Vagina (tissue), 2 donors: ENCODE data around the gene DCTN5. TPM values are rescaled to one million over a fixed set of nuclear protein-coding genes. Genes with fewer than 3 reads are reported as not detected.

Experiments
- DNase-seq, 2 donors: peaks; one replicate each; pipeline ENCODE4 v3.0.0-alpha.2; 2017; ENCODE audit errors: extremely low spot score in 2 of 2
- H3K27ac ChIP-seq: fragments of 200-600 bp; sonication (generic); one replicate; pipeline ENCODE4 v1.5.1; 2019
- H3K27me3 ChIP-seq: fragments of 200-600 bp; sonication (generic); one replicate; pipeline ENCODE4 v1.5.1; 2019
- H3K36me3 ChIP-seq, 2 donors: fragments of 200-600 bp; sonication (generic); one replicate each; pipeline ENCODE4 v1.5.1; 2017 to 2019
- H3K4me1 ChIP-seq: fragments of 200-600 bp; sonication (generic); one replicate; pipeline ENCODE4 v1.5.1; 2019
- H3K4me3 ChIP-seq, 2 donors: fragments of 200-600 bp; sonication (generic); 1 replicate in 1 of 2; 2 replicates in 1 of 2; pipeline ENCODE4 v1.5.1; 2016 to 2019
- H3K9me3 ChIP-seq: fragments of 200-600 bp; sonication (generic); one replicate; pipeline ENCODE4 v1.5.1; 2019
- POLR2A ChIP-seq, 2 donors: fragments of 450-650 bp; IDR thresholded peaks; one replicate each; pipeline ENCODE4 v1.6.1; 2017; ENCODE audit warnings: antibody characterized with exemption in 2 of 2, mild to moderate bottlenecking in 2 of 2, moderate library complexity in 2 of 2
- POLR2AphosphoS5 ChIP-seq, 2 donors: sonication (generic); formaldehyde crosslinking; IDR thresholded peaks; one replicate each; pipeline ENCODE4 v1.9.0; 2017; ENCODE audit warnings: antibody characterized with exemption in 2 of 2, mild to moderate bottlenecking in 2 of 2, low read depth in 1 of 2; ENCODE audit not compliant: insufficient read depth in 1 of 2
- intact Hi-C: fragments of 100-400 bp; cut with DNase I; formaldehyde crosslinking; loops from one replicate; pipeline ENCODE4 v1.15.1; 2023
- total RNA-seq: library from RNA; depleted of rRNA; stranded (reverse); fragments of >200 nt; gene quantifications from one replicate; pipeline ENCODE4 v1.2.3, GENCODE V29; 2016
- TF ChIP-seq, protein P1 (sequence below), 3 experiments: fragments of 450-650 bp in 2 of 3; fragments of 200-600 bp in 1 of 3; sonication (generic) in 1 of 3; IDR thresholded peaks; one replicate each; pipeline ENCODE4 v1.5.1; 2017 to 2019; ENCODE audit warnings: antibody characterized with exemption in 3 of 3, mild to moderate bottlenecking in 2 of 3, moderate library complexity in 2 of 3

The DCTN5 gene
- total RNA-seq, 1 donor from 2014 or later, result 23.6 TPM

GRCh38 chr16:23702951-23703350, 61.7 kb downstream of the DCTN5 start:
- Histone ChIP-seq H3K4me1 (no peaks in the 10 kb centered on the region), H3K36me3 (no peaks in the 10 kb centered on the region), H3K4me3 (no peak overlapping the region), H3K9me3 (no peaks in the 10 kb centered on the region), H3K27ac (no peak overlapping the region), H3K27me3 (no peaks in the 10 kb centered on the region)
- intact Hi-C loops, result no loop called here
- no peak for DNase-seq
- TF ChIP-seq POLR2A (IDR thresholded peaks at IDR 0.05) (no peak), POLR2AphosphoS5 (IDR thresholded peaks at IDR 0.05; ENCODE audit: insufficient read depth in 1 of 2, low read depth in 1 of 2) (no peak)
- TF ChIP-seq, protein P1, sequence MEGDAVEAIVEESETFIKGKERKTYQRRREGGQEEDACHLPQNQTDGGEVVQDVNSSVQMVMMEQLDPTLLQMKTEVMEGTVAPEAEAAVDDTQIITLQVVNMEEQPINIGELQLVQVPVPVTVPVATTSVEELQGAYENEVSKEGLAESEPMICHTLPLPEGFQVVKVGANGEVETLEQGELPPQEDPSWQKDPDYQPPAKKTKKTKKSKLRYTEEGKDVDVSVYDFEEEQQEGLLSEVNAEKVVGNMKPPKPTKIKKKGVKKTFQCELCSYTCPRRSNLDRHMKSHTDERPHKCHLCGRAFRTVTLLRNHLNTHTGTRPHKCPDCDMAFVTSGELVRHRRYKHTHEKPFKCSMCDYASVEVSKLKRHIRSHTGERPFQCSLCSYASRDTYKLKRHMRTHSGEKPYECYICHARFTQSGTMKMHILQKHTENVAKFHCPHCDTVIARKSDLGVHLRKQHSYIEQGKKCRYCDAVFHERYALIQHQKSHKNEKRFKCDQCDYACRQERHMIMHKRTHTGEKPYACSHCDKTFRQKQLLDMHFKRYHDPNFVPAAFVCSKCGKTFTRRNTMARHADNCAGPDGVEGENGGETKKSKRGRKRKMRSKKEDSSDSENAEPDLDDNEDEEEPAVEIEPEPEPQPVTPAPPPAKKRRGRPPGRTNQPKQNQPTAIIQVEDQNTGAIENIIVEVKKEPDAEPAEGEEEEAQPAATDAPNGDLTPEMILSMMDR (IDR thresholded peaks at IDR 0.05), result no peak

DNA sequence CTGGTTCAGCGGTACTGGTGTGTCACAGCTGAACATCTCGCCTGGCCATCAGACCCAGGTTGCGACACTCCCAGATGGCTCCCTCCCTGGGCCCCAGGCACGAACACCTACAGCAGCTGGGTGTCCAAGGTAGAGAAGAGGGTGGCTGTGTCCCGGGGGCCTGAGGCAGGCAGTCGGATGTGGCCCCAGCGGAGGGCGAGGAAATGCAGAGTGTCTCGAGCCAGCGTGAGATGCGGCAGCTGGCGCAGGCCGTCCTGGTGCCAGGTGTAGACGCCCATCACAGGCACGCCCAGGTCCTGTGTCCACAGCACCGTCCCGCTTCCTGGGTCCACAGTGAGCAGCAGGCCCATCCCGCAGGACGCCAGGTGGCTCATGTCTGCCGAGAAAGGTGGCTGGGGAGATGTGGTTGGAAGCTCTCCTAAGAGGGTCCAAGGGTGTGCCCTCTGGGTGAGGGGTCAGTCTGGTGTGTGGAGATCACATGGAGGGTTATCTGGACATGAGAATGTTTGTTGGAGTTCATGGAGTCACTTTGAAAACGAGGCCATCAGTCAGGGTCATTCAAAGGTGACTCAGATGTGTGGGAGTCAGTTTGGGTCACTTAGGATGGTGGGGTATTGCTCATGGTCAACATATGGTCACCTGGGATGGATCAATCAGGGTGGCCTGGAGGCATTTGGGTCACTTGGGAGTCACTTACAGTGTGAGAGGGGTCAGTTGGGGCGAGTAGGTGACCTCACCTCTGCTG, 63.7 kb downstream of the DCTN5 start:
- Histone ChIP-seq H3K27ac (no peak overlapping the region), H3K4me1 (no peaks in the 10 kb centered on the region), H3K36me3 (no peaks in the 10 kb centered on the region), H3K9me3 (no peaks in the 10 kb centered on the region), H3K4me3 (no peak overlapping the region), H3K27me3 (no peaks in the 10 kb centered on the region)
- TF ChIP-seq, protein P1 (IDR thresholded peaks at IDR 0.05), result no peak
- DNase-seq, result no peak
- intact Hi-C loops, result no loop called here

DNA sequence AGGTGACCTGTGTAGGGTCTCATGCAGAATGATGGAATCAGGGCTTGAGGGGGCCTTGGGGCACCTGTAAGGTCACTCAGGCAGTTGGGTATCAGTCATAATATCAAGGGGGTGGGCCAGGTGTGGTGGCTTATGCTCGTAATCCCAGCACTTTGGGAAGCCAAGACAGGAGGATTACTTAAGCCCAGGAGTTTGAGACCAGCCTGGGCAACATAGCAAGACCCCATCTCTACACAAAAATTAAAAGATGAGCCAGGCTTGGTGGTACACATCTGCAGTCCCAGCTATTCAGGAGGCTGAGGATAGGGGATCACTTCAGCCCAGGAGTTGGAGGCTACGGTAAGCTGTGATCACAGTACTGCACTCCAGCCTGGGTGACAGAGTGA, 64.2 kb downstream of the DCTN5 start:
- TF ChIP-seq, protein P1 (IDR thresholded peaks at IDR 0.05), result no peak
- TF ChIP-seq POLR2A (IDR thresholded peaks at IDR 0.05) (no peak), POLR2AphosphoS5 (IDR thresholded peaks at IDR 0.05; ENCODE audit: insufficient read depth in 1 of 2, low read depth in 1 of 2) (no peak)
- H3K9me3 ChIP-seq, result no peaks in the 10 kb centered on the region
- no peak overlapping the region for H3K27ac ChIP-seq
- intact Hi-C loops, result no loop called here
- no peaks in the 10 kb centered on the region for H3K36me3 ChIP-seq
- no peaks in the 10 kb centered on the region for H3K27me3 ChIP-seq
- H3K4me3 ChIP-seq, result no peak overlapping the region
- H3K4me1 ChIP-seq, result no peaks in the 10 kb centered on the region
- no peak for DNase-seq

DNA sequence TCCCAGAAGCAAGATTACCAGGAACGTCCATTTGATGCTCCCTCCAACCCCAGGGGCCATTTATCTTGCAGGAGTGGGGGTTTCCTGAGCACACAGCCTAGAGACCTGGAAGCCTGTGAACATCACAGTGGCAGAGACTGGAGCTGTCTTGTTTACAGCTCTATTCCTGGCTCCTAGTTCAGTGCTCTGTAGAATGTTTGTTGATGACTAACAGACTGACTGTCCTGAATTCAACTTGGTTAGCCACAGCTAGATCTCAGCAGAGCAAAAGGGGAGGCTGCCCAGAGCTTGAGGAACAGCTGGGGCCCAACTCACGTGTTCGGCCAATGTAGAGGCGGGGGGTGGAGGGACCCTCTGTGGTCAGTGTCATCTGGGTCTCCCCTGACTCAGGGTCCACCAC, 65.2 kb downstream of the DCTN5 start:
- H3K36me3 ChIP-seq, result no peaks in the 10 kb centered on the region
- H3K27ac ChIP-seq, result no peak overlapping the region
- H3K4me3 ChIP-seq, result no peak overlapping the region
- H3K27me3 ChIP-seq, result no peaks in the 10 kb centered on the region
- DNase-seq, result no peak
- TF ChIP-seq, protein P1 (IDR thresholded peaks at IDR 0.05), result no peak
- no peak for TF ChIP-seq POLR2AphosphoS5 (IDR thresholded peaks at IDR 0.05; ENCODE audit: insufficient read depth in 1 of 2, low read depth in 1 of 2)
- TF ChIP-seq POLR2A (IDR thresholded peaks at IDR 0.05), result no peak
- no peaks in the 10 kb centered on the region for H3K4me1 ChIP-seq
- no peaks in the 10 kb centered on the region for H3K9me3 ChIP-seq
- intact Hi-C loops, result no loop called here

- TF ChIP-seq, protein P1 (IDR thresholded peaks at IDR 0.05), result no peak
- no peak for TF ChIP-seq POLR2A (IDR thresholded peaks at IDR 0.05)
- TF ChIP-seq POLR2AphosphoS5 (IDR thresholded peaks at IDR 0.05; ENCODE audit: insufficient read depth in 1 of 2, low read depth in 1 of 2), result no peak
Measured at GRCh38 chr16:23709536-23709935, 68.3 kb downstream of the DCTN5 start.

More at GRCh38 chr16:23709536-23709935, 68.3 kb downstream of the DCTN5 start:
- H3K27me3 ChIP-seq, result no peaks in the 10 kb centered on the region
- H3K27ac ChIP-seq, result no peak overlapping the region
- H3K36me3 ChIP-seq, result no peaks in the 10 kb centered on the region
- H3K4me3 ChIP-seq, result no peak overlapping the region
- H3K4me1 ChIP-seq, result no peaks in the 10 kb centered on the region
- no peaks in the 10 kb centered on the region for H3K9me3 ChIP-seq
- no peak for DNase-seq
- intact Hi-C loops, result no loop called here
